Left ventricle myocardium inferior (tissue), 1 donor: Measurements from ENCODE around the gene MAP3K5. TPM values are rescaled to one million over a fixed set of nuclear protein-coding genes. Genes with fewer than 3 reads are reported as not detected.

Source experiments
- DNase-seq: peaks from one replicate; pipeline ENCODE4 v3.0.0-alpha.2; 2020
- H3K27ac ChIP-seq: fragments of 200-600 bp; replicated peaks from 2 replicates; pipeline ENCODE4 v1.8.0; 2021
- H3K27me3 ChIP-seq: fragments of 200-600 bp; 2 replicates; pipeline ENCODE4 v1.8.0; 2021; ENCODE audit warnings: low read depth
- H3K36me3 ChIP-seq: fragments of 200-600 bp; 2 replicates; pipeline ENCODE4 v1.8.0; 2021
- H3K4me1 ChIP-seq: fragments of 200-600 bp; 2 replicates; pipeline ENCODE4 v1.8.0; 2021
- H3K4me3 ChIP-seq: fragments of 200-600 bp; 2 replicates; pipeline ENCODE4 v1.8.0; 2021; ENCODE audit warnings: mild to moderate bottlenecking, moderate library complexity
- H3K9me3 ChIP-seq: fragments of 200-600 bp; replicated peaks from 2 replicates; pipeline ENCODE4 v1.8.0; 2021
- CTCF ChIP-seq: fragments of 200-600 bp; IDR thresholded peaks from 2 replicates; pipeline ENCODE4 v1.8.0; 2021; ENCODE audit warnings: antibody characterized with exemption, mild to moderate bottlenecking, borderline replicate concordance
- intact Hi-C: fragments of 100-400 bp; cut with micrococcal nuclease; formaldehyde crosslinking; loops from one replicate; pipeline ENCODE4 v1.11.0; 2022
- long read RNA-seq: library from polyadenylated mRNA; unstranded; transcript quantifications from one replicate; pipeline ENCODE4 v2.0.0, GENCODE V29; 2021
- total RNA-seq: library from RNA; stranded (reverse); fragmentation: NEBNext Ultra II Directional; extraction: Animal tissue kit (Norgen Biotek cat#: 25700); gene quantifications from one replicate; pipeline ENCODE4 v1.2.1, GENCODE V29; 2021
- donor health status: DM: no; HTN: yes; CAD: no; lungs with severe emphysema.

The MAP3K5 gene, protein sequence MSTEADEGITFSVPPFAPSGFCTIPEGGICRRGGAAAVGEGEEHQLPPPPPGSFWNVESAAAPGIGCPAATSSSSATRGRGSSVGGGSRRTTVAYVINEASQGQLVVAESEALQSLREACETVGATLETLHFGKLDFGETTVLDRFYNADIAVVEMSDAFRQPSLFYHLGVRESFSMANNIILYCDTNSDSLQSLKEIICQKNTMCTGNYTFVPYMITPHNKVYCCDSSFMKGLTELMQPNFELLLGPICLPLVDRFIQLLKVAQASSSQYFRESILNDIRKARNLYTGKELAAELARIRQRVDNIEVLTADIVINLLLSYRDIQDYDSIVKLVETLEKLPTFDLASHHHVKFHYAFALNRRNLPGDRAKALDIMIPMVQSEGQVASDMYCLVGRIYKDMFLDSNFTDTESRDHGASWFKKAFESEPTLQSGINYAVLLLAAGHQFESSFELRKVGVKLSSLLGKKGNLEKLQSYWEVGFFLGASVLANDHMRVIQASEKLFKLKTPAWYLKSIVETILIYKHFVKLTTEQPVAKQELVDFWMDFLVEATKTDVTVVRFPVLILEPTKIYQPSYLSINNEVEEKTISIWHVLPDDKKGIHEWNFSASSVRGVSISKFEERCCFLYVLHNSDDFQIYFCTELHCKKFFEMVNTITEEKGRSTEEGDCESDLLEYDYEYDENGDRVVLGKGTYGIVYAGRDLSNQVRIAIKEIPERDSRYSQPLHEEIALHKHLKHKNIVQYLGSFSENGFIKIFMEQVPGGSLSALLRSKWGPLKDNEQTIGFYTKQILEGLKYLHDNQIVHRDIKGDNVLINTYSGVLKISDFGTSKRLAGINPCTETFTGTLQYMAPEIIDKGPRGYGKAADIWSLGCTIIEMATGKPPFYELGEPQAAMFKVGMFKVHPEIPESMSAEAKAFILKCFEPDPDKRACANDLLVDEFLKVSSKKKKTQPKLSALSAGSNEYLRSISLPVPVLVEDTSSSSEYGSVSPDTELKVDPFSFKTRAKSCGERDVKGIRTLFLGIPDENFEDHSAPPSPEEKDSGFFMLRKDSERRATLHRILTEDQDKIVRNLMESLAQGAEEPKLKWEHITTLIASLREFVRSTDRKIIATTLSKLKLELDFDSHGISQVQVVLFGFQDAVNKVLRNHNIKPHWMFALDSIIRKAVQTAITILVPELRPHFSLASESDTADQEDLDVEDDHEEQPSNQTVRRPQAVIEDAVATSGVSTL (N-terminal part only)
- total RNA-seq = 44.1 TPM
- long read RNA-seq, full-length matches to known transcripts = 41 of 66 reads
- long read RNA-seq, partial matches to known transcripts = 13 of 66 reads
- long read RNA-seq, other reads (novel, unspliced or antisense) = 12 of 66 reads

GRCh38 chr6:136792410-136793262 lies at the start of gene MAP3K5:
MAP3K5 (minus strand) TSS chr6:136792477; CDS start chr6:136792157, 320 bp downstream.
- DNase-seq = peak; percentile 93
- peak within 1 kb of the TSS; percentile 92 for H3K4me3 ChIP-seq
- no peaks in the 10 kb centered on the region for H3K27me3 ChIP-seq
- peaks cover 45% of the 10 kb centered on the region for H3K4me1 ChIP-seq
- no peaks in the 10 kb centered on the region for H3K36me3 ChIP-seq
- H3K9me3 ChIP-seq = peaks cover 3% of the 10 kb centered on the region
- TF ChIP-seq CTCF = peak; percentile 76
- peak within 1 kb of the TSS; percentile 96 for H3K27ac ChIP-seq
- intact Hi-C loops = loop anchor here (2.0 to 10.0 kb wide), 2 partner anchors 148 to 208 kb away; no protein-coding TSS in a partner anchor

GRCh38 chr6:136840276-136841001 lies 48.2 kb upstream of the MAP3K5 start:
- Histone ChIP-seq H3K36me3 (no peaks in the 10 kb centered on the region), H3K27ac (peak overlapping the region; percentile 11), H3K9me3 (no peaks in the 10 kb centered on the region), H3K27me3 (no peaks in the 10 kb centered on the region), H3K4me3 (no peak overlapping the region), H3K4me1 (peaks cover 27% of the 10 kb centered on the region)
- no peak for TF ChIP-seq CTCF
- no peak for DNase-seq
- intact Hi-C loops = no loop called here

DNA sequence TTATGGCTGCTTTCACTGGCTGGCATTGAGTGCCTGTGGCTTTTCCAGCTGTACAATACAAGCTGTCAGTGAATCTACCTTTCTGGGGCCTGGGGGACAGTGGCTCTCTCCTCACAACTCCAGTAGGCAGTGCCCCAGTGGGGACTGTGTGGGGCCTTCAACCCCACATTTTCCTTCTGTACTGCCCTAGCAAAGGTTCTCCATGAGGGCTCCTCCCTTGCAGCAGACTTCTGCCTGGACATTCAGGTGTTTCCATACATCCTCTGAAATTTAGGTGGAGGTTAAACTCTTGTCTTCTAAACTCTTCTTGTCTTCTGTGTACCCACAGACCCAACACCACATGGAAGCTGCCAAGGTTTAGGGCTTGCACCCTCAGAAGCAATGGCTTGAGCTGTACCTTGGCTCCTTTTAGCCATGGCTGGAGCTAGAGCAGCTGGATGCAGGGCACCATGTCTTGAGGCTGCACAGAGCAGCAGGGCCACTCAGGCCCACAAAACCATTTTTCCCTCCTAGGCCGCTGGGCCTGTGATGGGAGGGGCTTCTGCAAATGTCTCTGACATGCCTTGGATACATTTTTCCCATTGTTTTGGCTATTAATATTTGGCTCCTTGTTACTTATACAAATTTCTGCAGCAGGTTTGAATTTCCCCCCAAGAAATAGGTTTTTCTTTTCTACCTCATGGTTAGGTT lies 39.7 kb upstream of the MAP3K5 start:
- Histone ChIP-seq H3K27me3 (no peaks in the 10 kb centered on the region), H3K9me3 (peaks cover 12% of the 10 kb centered on the region), H3K4me1 (peaks cover 19% of the 10 kb centered on the region), H3K4me3 (no peak overlapping the region), H3K27ac (peak overlapping the region; percentile 76), H3K36me3 (peaks cover 33% of the 10 kb centered on the region)
- intact Hi-C loops = no loop called here
- DNase-seq = no peak
- no peak for TF ChIP-seq CTCF

DNA sequence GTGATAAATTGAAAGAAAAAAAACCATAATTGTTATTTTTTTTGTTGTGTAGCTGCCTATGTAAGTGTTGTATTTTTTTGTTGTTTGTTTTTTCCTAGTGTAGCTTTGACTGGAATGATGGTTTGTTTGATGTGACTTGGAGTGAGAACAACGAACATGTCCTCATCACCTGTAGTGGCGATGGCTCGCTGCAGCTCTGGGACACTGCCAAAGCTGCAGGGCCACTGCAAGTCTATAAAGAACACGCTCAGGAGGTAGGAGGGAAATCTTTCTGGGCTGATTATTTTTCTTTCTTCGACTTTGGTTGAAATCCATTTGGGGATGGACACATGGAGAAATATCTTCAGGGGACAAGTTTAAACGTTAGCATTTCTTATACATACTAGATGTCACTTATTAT lies 33.9 kb upstream of the MAP3K5 start:
- Histone ChIP-seq H3K4me3 (no peak overlapping the region), H3K36me3 (peaks cover 27% of the 10 kb centered on the region), H3K9me3 (peaks cover under 1% of the 10 kb centered on the region), H3K4me1 (peaks cover 48% of the 10 kb centered on the region), H3K27ac (peak overlapping the region; percentile 44), H3K27me3 (no peaks in the 10 kb centered on the region)
- DNase-seq = peak; percentile 48
- intact Hi-C loops = no loop called here
- no peak for TF ChIP-seq CTCF
